ENCODE results near the gene KCTD2. TPM values are rescaled to one million over a fixed set of nuclear protein-coding genes. Genes with fewer than 3 reads are reported as not detected.

Gene KCTD2
- total RNA-seq, 4 donors from 2014 or later: 29.4 to 51.1 (median 41.8) TPM

DNA sequence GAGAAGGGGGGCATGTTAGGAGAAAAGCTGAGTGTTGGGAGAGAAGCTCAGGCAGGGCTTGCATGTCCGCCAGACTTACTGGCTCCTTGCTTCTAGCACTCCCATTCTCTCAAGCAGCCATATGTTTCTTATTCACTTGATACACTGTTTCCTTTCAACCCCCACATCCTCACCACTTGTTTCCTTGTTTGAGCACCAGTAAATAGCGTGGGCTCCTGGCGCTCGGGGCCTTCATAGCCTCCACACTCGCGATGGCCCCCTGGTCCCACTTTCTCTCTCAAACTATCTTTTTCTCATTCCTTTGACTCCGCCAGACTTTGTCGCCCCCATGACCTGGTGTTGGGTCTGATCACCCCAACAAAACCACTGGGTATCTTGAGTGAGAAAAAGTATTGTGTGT, 16.9 kb upstream of the KCTD2 start:
- in situ Hi-C loops (cut with MboI; ENCODE audit: low sequenced_read_pairs in 4 of 4): no loop called here
- no peaks in the 10 kb centered on the region for H3K36me3 ChIP-seq

DNA sequence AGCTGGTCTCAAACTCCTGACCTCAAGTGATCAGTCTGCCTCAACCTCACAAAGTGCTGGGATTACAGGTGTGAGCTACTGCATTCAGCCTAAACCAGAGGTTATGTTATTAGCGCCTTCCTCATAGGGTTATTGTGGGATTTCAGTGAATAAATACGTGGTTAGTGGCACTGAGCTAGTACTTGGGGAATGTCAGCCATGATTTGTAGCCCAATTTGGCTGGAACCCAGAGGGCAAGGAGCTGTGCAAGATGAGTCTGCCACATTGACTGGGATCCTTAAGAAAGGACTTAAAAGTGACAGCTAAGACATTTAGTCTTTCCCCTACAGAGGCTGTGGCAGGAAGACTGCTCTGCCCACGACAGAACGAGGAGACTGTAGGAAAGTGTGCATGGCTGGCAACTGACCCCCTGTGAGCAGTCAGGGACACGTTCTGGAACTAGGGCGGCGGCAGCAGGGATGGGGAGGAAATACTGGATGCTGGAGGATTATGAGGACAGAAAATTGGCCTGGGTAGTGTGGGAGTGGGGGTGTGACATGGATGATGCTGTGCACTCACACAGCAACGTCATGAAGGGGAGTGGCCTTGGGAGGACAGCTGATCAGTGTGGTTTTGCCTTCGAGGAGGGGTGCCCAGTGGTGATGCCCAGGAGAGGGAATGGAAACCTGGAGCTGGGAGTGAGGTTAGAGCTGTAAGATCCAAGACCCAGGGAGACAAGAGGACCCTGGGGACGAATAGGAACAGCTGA, 14.9 kb upstream of the KCTD2 start:
- Histone ChIP-seq H3K27me3 (no peaks in the 10 kb centered on the region), H3K4me3 (peak overlapping the region; percentile 18 to 81 (median 72)), H3K9me3 (no peaks in the 10 kb centered on the region), H3K27ac (peak overlapping the region; percentile 31 to 86 (median 82)), H3K36me3 (no peaks in the 10 kb centered on the region), H3K4me1 (peaks cover 11 to 25% of the 10 kb centered on the region in 2 donors)
- DNase-seq (peak; percentile 47 to 65), ATAC-seq (peak in 1 of 2 donors; percentile 26)
- in situ Hi-C loops (cut with MboI; ENCODE audit: low sequenced_read_pairs in 4 of 4) (no loop called here), intact Hi-C loops (cut with DNase I; ENCODE audit: low total_unique reads) (loop anchor here (2.0 kb wide), 1 partner anchor 45 kb away; the partner anchor contains the start of gene CDR2L)
- TF ChIP-seq, protein P1, sequence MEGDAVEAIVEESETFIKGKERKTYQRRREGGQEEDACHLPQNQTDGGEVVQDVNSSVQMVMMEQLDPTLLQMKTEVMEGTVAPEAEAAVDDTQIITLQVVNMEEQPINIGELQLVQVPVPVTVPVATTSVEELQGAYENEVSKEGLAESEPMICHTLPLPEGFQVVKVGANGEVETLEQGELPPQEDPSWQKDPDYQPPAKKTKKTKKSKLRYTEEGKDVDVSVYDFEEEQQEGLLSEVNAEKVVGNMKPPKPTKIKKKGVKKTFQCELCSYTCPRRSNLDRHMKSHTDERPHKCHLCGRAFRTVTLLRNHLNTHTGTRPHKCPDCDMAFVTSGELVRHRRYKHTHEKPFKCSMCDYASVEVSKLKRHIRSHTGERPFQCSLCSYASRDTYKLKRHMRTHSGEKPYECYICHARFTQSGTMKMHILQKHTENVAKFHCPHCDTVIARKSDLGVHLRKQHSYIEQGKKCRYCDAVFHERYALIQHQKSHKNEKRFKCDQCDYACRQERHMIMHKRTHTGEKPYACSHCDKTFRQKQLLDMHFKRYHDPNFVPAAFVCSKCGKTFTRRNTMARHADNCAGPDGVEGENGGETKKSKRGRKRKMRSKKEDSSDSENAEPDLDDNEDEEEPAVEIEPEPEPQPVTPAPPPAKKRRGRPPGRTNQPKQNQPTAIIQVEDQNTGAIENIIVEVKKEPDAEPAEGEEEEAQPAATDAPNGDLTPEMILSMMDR (IDR thresholded peaks at IDR 0.05 in 4 of 5, conservative IDR thresholded peaks at IDR 0.05 in 1 of 5): no peak
- TF ChIP-seq POLR2A (IDR thresholded peaks at IDR 0.05): no peak

More for the DNA sequence above, 16.9 kb upstream of the KCTD2 start:
- Histone ChIP-seq H3K27me3 (no peaks in the 10 kb centered on the region), H3K4me1 (peaks cover 9 to 16% of the 10 kb centered on the region in 2 donors), H3K27ac (no peak overlapping the region), H3K4me3 (no peak overlapping the region), H3K9me3 (no peaks in the 10 kb centered on the region)
- TF ChIP-seq, protein P1 (IDR thresholded peaks at IDR 0.05 in 4 of 5, conservative IDR thresholded peaks at IDR 0.05 in 1 of 5): no peak
- no peak for TF ChIP-seq POLR2A (IDR thresholded peaks at IDR 0.05)
- ATAC-seq: no peak
- no peak for DNase-seq
- intact Hi-C loops (cut with DNase I; ENCODE audit: low total_unique reads): no loop called here

DNA sequence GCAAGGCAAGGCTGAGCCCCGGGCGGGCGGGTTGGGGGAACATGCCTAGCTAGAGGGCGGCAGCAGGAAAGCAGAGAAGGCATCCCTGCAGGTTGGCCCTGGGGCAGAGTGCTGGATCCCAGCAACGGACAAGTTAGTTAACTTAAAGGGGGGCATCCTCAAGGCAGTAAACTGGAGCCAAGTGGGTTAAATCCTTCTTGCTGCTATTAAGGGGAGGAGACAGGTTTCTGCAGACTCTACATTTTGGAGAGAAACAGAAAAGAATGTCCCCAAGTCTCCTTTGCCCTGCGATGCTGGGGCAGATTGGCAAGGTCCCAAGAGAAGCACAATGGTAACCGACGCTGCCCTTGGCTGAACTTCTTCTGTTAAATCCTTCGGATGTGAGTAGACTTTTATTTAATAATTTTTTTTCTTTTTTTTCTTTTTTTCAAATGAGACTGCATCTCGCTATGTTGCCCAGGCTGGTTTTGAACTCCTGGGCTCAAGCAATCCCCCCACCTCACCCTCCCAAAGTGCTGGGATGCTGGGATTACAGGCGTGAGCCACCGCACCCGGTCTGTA, 14.2 kb upstream of the KCTD2 start:
- TF ChIP-seq, protein P1 (IDR thresholded peaks at IDR 0.05 in 4 of 5, conservative IDR thresholded peaks at IDR 0.05 in 1 of 5): no peak
- TF ChIP-seq POLR2A (IDR thresholded peaks at IDR 0.05): no peak
- no peaks in the 10 kb centered on the region for H3K9me3 ChIP-seq
- ATAC-seq (no peak), DNase-seq (no peak)
- H3K27ac ChIP-seq: peak overlapping the region; percentile 29 to 86 (median 82)
- H3K27me3 ChIP-seq: no peaks in the 10 kb centered on the region
- peaks cover 11 to 25% of the 10 kb centered on the region in 2 donors for H3K4me1 ChIP-seq
- H3K36me3 ChIP-seq: no peaks in the 10 kb centered on the region
- intact Hi-C loops (cut with DNase I; ENCODE audit: low total_unique reads) (loop anchor here (2.0 kb wide), 1 partner anchor 46 kb away; the partner anchor contains the start of gene CDR2L), in situ Hi-C loops (cut with MboI; ENCODE audit: low sequenced_read_pairs in 4 of 4) (no loop called here)
- peak overlapping the region; percentile 68 to 81 (median 74) for H3K4me3 ChIP-seq

DNA sequence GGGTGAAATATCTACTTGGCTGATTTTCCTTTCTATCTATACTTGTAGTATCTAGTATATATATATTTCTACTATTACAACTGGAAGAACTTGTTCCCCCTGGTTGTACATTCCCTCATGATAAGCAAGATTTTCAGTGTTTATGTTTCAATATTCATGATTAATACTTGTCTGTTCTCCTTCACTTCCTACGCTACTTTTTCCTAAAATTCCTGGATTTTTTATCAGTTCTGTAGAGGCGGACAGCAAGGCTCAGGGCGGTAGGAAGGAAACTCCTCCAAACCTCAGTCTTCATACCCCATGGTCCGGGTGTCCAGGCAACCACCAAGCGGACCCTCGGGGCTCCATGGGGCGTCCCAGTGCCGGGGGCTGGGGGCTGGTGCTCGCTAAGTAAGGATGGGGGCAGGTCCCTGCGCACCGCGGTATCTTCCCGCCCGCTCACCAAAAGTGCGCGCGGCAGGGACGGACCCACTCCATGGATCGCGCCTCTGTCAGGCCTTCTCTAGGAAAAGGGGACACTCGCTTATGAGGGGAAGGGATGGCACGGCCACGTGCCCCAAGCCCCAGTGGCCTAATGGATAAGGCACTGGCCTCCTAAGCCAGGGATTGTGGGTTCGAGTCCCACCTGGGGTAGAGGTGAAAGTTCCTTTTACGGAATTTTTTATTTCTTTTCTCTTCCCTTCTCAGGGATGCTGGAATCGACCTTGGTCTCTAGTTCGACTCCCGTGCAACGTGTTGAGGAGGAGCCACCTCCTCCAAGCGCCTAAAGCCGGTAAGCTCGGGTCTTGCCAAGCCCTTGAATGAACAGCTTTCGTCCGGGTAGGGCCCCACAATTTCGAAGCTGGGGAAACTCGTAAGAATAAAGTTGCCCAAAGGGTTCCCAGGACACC, 13.4 kb upstream of the KCTD2 start:
- ATAC-seq (peak; percentile 67 to 69), DNase-seq (peak; percentile 76 to 86)
- TF ChIP-seq, protein P1 (IDR thresholded peaks at IDR 0.05 in 4 of 5, conservative IDR thresholded peaks at IDR 0.05 in 1 of 5): no peak
- TF ChIP-seq POLR2A (IDR thresholded peaks at IDR 0.05): no peak
- Histone ChIP-seq H3K27ac (peak overlapping the region; percentile 79 to 88 (median 85)), H3K27me3 (no peaks in the 10 kb centered on the region), H3K4me1 (peaks cover 11 to 25% of the 10 kb centered on the region in 2 donors), H3K4me3 (peak overlapping the region; percentile 68 to 81 (median 74)), H3K36me3 (peaks cover 0 to 6% of the 10 kb centered on the region in 2 donors), H3K9me3 (no peaks in the 10 kb centered on the region)
- intact Hi-C loops (cut with DNase I; ENCODE audit: low total_unique reads) (loop anchor here (1.0 to 2.0 kb wide), 2 partner anchors 21 to 47 kb away; partner anchors contain the start of genes CDR2L and MRPL58), in situ Hi-C loops (cut with MboI; ENCODE audit: low sequenced_read_pairs in 4 of 4) (no loop called here)
